HG03064 (cell line): ENCODE data around the gene TIMP2.
"Not testable (repeated sequence)": the region's sequence is repeated elsewhere in the genome, so short reads cannot be mapped to it uniquely, and the experiment has no call there.

Experiments
- ATAC-seq: cut with Tn5 transposase; IDR thresholded peaks from one replicate; pipeline ENCODE4 v1.9.1; 2021; ENCODE audit warnings: low read depth; ENCODE audit not compliant: unreplicated experiment

TIMP2 gene

DNA sequence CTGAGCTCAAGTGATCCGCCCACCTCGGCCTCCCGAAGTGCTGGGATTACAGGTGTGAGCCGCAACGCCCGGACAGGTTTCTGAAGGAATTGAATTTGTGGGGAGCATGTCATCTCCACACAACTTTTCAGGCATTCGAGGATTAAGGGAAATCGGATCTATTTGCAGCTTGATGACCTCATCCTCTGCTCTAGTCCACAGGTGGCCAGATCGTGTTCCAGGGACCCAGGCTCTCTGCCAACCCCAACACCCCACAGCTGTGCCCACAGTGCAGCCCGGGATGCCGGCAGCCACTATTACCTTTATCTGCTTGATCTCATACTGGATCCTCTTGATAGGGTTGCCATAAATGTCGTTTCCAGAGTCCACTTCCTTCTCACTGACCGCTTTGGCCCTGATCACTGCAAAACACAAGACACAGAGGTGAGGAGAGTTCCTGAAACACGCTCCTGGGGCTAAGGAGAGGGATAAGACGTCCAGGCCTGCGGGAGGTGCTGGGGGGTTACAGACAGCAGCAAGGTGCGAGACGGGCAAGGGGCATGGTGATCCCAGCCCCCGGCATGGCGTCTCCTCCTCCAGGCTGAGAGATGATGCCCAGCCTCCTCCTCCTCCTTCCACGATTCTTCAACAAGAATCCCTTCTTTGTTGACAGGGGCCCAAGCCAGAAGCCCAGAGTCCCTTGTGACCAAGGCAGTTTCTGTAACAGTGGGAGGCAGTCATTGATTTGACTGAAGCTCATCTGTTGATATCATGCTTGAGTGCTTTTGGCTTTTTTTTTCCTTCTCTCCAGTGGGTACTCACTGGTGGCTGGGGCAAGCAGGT, 51.5 kb downstream of the TIMP2 start:
- ATAC-seq = no peak

DNA sequence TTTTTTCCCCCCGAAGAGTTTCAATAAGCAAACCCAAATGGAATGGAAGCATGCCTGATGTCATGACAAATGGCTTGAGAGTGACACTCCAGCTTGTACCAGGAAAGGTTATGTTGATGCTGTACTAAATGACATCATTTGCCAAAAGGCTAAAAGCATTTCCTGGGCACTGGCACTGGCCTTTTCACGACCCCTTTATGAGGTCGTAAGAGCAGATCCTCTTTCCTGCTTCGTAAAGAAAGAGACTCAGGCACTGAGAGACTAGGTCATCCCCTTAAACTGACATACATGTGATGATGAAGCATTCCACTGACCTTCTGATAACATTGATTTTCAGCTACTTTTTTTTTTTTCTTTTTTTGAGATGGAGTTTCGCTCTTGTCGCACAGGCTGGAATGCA, 52.7 kb downstream of the TIMP2 start:
- ATAC-seq = no peak

DNA sequence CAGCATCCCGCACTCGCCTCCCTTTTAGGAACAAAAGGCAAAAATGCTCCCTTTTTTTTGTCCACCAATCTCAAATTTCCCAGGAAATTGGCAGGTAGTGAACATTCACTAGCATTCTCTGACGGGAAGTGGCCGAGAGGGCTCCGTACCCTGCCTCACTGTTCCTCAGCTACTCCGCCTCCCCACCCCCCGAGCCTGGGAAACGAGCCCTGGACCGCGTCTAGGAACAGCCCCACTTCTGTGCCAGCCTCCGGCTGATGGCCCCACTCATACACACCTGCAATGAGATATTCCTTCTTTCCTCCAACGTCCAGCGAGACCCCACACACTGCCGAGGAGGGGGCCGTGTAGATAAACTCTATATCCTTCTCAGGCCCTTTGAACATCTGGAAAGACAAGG, 54.6 kb downstream of the TIMP2 start:
- ATAC-seq = no peak

DNA sequence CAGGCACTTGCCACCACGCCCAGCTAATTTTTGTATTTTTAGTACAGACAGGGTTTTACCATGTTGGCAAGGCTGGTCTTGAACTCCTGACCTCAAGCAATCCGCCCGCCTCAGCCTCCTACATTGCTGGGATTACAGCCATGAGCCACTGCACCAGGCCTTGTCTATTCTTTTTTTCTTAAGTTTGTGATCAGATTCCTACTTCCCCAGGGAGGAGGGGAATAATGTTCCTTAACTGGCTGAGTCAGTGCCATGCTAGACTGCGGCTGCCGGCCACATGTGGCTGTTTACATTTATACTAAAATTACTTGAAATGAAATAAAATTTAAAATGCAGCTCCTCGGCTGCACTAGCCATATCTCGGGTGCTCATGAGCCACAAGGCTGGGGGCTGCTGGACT, 56.8 kb downstream of the TIMP2 start:
- no peak for ATAC-seq

DNA sequence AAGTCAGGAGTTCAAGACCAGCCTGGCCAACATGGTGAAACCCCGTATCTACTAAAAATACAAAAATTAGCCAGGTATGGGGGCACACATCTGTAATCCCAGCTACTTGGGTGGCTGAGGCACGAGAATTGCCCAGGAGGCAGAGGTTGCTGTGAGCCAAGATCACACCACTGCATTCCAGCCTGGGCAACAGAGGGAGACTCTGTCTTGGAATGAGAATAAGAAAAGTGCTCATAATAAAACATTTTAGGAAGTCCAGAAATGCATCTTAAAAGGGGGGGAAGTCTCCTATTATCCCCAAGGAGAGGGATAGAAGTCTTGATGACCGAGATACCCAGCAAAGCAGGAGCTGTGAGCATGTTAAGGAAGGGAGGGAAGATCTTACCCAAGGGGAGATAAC, 58.1 kb downstream of the TIMP2 start:
- ATAC-seq = not testable (repeated sequence)

DNA sequence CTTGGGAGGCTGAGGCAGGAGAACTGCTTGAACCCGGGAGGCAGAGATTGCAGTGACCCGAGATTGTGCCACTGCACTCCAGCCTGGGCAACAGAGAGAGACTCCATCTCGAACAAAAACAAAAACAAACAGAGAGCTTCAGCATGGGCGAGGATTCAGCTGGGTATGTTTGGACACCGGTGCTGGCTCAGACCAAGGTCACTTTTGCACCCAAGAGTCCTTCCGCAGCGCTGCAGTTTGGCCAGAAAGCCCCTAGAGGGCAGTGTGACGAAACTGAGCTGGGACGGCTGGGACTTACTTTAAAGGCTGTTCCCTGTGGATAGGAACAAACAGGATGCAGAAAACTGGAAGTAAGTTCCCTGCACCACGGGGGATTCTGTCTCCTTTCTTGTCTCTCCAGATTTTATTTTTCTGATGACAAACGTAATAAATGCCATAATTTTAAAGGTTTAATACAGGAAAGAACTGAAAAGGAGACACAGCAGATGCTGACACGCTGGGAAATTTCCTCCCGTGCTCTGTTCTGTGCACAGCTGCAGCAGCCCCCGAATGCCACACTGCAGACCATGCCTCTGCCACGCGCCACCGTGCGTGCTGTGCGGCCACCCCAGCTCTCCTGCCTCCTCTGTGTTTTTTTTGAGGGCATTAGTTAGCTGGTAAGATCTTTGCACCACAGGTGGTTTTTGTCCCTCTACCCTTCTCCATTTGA, 59.4 kb downstream of the TIMP2 start:
- no peak for ATAC-seq

DNA sequence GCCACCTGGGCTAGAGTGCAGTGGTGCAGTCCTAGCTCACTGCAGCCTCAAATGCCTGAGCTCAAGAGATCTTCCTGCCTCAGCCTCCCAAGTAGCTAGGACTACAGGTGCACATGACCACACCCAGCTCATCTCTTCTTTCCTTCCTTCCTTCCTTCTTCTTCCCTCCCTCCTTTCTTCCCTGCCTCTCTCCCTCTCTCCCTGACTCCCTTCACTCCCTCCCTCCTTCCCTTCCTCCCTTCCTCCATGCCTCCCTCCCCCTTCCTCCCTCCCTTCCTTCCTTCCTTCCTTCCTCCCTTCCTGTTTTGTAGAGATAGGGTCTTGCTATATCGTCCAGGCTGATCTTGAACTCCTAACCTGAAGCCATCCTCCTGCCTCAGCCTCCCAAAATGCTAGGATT, 61.1 kb downstream of the TIMP2 start:
- no peak for ATAC-seq

DNA sequence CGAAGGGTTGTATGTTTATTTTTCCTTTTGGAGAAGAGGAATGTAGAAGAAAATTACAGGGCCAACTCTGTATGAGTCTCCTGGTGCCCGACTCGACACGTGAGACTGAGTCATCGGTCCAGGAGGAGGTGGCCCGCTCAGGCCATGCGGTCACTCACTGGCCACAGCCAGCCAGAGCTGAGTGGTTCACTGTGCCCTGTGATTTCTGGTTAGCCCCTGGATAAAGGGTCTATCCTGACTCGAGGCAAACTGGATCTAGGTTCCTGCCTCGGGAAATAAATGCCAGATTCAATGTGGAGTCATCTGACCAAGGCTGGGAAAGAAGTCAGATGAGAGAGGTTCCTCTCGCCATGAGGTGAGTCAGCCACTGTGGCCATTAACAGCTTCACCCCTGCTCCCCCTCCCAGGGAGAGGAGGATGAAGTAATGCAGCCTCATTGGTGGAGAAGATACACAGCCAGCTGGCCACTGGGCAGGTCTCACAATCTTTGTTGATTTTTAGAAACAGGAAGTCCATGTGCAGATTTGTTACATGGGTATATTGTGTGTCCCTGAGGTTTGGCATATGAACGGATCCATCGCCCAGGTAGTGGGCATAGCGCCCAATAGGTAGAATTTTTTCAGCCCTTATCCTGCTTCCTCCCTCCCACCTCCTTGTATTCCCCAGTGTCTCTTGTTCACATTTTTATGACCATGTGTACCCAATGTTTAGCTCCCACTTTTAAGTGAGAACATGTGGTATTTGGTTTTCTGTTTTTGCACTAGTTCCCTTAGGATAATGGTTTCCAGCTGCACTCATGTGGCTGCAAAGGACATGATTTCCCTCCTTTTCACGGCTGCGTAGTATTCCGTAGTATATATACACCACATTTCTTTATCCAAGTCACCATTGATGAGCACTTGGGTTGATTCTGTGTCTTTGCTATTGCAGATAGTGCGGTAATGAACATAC, 62.8 kb downstream of the TIMP2 start:
- no peak for ATAC-seq

DNA sequence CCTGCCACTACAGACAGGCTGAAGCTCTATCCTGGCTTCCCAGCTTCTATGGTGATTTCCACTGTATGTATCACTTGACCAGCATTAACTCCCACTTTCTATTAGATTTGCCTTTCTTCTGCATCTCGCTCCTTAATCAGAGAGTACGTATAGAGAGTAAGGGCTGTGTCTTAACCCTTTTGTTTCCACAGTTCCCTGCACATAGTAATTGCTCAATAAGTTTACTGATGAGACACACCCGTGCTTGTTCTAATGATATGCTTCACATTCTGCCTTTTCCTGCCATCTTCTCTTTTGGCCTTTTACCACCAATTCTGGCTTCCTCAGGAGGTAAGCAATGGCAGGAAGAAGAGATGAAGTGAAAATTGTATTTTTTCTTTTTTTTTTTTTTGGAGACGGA, 64.0 kb downstream of the TIMP2 start:
- ATAC-seq = no peak

DNA sequence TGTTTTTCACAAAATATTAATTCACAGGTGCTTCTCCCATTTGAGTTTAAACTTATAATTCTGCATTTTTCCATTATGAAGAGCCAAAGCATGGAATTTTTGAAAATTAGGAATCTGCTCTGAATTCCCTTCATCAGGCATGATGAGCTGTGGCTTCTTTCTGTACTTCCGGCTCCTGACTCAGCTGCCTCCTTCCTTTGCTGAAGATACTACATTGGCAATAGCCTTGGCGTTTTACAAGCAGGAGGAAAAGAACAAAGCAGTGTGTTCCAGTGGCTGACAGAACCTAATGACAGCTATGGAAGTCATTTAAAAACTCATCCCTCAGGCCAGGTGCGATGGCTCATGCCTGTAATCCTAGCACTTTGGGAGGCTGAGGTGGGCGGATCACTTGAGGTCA, 66.1 kb downstream of the TIMP2 start:
- ATAC-seq = no peak

DNA sequence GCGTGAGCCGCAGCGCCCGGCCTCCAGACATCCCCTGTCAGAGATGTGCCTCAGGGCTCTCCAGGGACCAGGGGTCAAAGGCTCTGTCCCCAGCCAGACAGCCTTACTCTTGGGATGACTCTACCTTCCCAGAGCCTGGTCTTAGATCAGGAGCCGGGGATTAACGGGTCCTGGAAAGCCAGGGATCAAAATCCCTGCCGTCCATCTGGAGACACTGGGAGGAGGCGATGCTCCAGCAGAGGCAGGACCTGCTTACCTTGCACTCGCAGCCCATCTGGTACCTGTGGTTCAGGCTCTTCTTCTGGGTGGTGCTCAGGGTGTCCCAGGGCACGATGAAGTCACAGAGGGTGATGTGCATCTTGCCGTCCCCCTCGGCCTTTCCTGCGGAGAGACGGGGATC, 67.9 kb downstream of the TIMP2 start:
- no peak for ATAC-seq

DNA sequence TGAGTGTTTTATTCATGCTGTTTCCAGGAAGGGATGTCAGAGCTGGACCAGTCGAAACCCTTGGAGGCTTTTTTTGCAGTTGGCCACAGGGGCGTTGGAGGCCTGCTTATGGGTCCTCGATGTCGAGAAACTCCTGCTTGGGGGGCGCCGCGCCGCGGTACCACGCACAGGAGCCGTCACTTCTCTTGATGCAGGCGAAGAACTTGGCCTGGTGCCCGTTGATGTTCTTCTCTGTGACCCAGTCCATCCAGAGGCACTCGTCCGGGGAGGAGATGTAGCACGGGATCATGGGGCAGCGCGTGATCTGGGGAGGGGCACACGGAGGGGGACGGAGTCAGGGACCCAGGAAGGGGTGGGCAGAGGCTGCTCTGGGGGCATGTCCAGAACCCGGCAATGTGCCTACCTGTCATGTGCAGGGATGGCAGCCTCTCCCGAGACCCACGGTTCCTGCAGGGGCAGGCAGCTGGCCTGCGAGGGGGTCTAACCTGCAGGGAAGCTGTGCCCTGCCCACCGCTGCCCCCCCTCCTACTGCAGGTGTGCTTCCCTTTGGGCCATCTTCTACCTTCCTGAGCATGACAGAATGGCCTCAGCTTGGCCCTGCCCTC, 69.5 kb downstream of the TIMP2 start:
- ATAC-seq = no peak

DNA sequence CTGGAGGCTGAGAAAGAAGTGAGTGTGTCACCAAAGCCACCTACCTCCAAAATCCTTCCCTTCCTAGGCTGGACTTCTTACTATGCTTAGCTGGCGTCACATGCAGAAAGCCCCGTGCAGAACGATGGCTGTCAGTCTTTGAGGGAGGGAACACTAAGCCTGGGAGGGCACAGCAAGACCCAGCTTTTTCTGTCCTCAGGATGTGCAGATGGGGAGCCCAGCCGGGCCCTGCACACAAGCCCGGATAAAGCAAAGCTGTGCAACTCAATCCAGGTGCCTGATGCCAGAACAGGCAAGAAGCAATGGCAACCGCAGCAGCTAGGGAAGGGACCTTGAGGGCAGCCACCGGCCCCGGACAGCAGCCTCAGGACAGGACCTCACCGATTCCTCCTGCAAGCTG, 70.7 kb downstream of the TIMP2 start:
- no peak for ATAC-seq

DNA sequence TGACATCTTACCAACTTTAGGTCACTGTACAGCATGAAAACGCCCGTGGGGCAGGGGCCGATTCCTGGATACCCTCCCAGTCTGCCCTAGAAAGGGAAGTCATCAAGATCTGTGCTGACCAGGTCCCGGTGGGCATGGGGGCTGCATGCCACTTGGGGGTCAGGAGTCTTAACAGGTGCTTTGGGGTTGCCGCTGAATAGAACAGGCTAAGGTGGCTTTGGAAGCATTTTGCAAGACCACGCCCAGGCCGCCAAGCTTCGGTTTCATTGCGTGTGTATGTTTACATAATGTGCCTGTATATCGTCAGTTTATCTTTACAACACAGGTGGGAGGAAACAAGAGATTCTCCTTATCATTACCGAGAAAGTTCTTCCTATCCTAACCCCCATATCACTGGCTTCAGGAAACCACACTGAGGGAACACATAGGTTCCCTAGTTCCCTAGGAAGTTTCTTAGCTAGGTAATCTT, 71.2 kb downstream of the TIMP2 start:
- ATAC-seq = no peak

DNA sequence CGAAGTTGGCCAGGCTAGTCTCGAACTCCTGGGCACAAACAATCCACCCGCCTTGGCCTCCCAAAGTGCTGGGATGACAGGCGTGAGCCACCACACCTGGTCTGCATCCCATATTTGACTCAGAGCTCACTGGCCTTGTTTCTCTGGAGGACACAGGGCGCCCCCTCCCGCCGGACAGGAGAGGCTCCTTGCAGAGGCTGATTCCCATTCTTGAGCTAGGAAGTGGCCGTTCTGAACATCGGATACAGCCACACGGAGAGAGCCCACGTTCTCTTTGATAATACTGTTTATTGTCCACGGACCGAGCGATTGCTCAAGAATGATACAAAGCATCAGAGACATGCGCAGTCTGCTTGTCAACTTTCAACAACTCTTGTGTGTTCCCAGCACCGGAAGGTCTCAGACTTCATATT, 72.5 kb downstream of the TIMP2 start:
- ATAC-seq = no peak

DNA sequence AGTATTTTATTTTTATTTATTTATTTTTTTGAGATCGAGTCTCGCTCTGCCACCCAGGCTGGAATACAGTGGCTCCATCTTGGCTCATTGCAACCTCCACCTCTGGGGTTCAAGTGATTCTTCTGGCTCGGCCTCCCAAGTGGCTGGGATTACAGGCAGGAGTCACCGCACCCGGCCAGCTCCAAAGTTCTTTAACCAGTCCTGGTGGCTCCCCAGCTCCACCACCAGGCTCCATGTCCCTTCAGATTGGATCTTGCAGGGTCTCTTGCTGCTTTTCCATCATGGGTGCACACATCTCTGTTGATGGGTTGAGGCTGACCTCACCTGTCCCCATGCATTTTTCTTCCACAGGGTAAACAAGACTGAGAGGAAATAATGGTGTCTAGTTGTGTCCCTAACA, 76.2 kb downstream of the TIMP2 start:
- no peak for ATAC-seq

DNA sequence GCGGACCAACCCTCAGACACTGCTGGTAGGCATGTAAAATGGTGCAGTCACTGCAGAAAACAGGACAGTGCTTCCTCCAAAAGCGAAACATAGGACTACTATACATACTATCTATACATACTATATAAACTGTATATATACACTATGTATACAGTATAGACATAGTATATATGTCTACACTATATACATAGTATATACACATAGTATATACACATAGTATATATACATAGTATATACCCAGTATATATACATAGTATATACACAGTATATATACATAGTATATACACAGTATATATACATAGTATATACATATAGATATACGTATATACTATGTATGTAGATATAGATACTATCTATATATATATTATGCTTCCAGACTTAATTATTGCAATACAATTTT, 78.1 kb downstream of the TIMP2 start:
- ATAC-seq = no peak

DNA sequence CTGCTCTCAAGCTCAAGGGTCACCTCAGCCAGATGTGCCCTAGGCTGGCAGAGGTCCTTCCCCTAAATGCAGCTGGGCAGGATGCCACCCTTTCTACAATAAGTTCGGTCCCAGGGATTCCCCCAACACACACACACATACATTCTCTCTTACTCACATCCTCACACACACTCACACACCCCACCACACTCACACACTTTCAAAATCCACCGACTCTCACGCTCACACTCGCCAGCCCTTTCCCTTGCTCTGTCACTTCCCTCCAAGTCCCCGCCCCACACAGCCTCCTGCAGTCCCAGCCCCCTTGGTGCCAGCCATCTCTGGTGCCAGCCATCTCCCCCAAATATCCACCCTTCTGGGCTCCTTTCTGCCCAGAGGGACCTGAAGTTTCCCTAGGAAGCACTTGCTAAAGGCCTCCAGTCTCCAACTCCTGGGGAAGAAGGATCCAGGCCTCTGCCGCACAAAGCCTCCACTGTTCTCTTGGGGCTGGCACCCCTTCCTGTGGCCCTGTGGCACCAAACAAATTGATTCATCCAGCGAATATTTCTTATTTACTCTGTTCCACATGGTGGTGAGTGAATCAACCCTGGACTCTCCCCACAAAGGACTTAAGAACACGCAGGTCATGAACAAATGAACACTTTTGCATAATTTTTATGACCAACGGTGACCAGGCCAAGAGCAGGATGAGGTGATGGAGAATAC, 80.7 kb downstream of the TIMP2 start:
- ATAC-seq = no peak

DNA sequence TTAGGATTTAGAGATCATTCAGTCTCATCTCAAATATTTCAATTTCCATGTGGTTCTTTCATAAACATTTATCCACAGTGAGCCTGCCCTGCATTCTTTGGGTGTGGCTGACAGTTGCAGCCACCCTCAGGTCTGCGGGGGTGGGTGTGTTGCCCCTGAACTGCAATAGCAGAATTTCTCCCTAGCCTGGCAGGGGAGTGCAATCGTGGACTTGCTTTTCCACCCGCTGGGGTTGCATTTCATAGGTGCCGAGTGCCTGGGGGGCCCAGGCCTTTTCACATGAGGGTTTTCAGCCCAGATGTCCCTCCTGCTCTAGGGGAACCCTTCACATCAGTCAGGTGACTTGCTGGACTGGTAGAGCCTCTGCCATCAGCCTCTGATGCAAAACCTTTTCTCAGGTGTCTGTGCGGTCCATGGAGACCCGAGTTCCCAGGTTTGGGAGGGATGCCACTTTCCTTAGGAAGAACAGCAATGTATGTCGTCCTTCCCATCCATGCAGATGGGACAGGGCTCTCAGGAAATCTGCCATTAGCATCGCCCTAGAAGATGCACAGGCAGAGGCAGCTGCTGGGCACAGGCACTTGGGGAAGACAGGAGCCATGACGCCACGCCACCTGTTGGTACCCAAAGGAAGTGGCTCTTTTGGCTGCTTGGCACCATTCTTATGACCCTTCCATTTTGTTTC, 82.2 kb downstream of the TIMP2 start:
- no peak for ATAC-seq
